Endothelial cell of umbilical vein (primary cell): ENCODE data around the gene SPAG5. TPM values are rescaled to one million over a fixed set of nuclear protein-coding genes. Genes with fewer than 3 reads are reported as not detected.

Source experiments
- BruUV-seq: library from RNA; stranded (reverse); fragments of 400-500 nt; replicated peaks from 2 replicates; lab custom pipeline; 2021; lab: Mats Ljungman, UMichigan
- CTCF ChIA-PET: fragments of 300-600, 350-600 bp; sonication (Branson Sonifier 250); formaldehyde crosslinking; loops from one replicate; lab custom pipeline; 2021; ENCODE audit warnings: antibody characterized with exemption, inconsistent platforms; lab: Charles Lee
- POLR2A ChIA-PET: fragments of 300-600, 350-600 bp; sonication (Branson Sonifier 250); formaldehyde crosslinking; loops from one replicate; lab custom pipeline; 2021; ENCODE audit warnings: antibody characterized with exemption, inconsistent platforms; lab: Charles Lee
- DNase-seq: peaks from one replicate; pipeline ENCODE4 v3.0.0-alpha.2; 2011; ENCODE audit warnings: low read depth, low spot score
- FAIRE-seq: peaks from 2 replicates; lab custom pipeline; 2011; peaks lifted over from hg19 to GRCh38; lab: Jason Lieb, UNC
- H2AFZ ChIP-seq: 2 replicates; pipeline ENCODE4 v1.6.0; 2012; ENCODE audit warnings: low read depth, low read length, control low read depth, inconsistent platforms
- H3K27ac ChIP-seq: 2 replicates; pipeline ENCODE4 v1.5.1; 2011; ENCODE audit warnings: low read depth, mild to moderate bottlenecking, control low read depth, low read length, moderate library complexity; ENCODE audit not compliant: insufficient read depth
- H3K27me3 ChIP-seq, 2 experiments: 2 replicates each; pipeline versions ENCODE4 v1.6.0 to v1.6.1; 2011; ENCODE audit warnings: low read length in 2 of 2, mixed read lengths in 1 of 2; ENCODE audit not compliant: control insufficient read depth in 2 of 2, insufficient read depth in 2 of 2
- H3K36me3 ChIP-seq, 2 experiments: 2 replicates in 1 of 2; 3 replicates in 1 of 2; pipeline ENCODE4 v1.5.1; 2011; ENCODE audit warnings: low read length in 2 of 2, mild to moderate bottlenecking in 1 of 2, moderate library complexity in 1 of 2; ENCODE audit not compliant: control insufficient read depth in 2 of 2, insufficient read depth in 2 of 2; ENCODE audit errors: extremely low read depth in 1 of 2
- H3K4me1 ChIP-seq: 3 replicates; pipeline ENCODE4 v1.5.1; 2011; ENCODE audit warnings: mild to moderate bottlenecking, low read length; ENCODE audit not compliant: control insufficient read depth, insufficient read depth; ENCODE audit errors: extremely low read depth
- H3K4me2 ChIP-seq: 2 replicates; pipeline ENCODE4 v1.6.1; 2011; ENCODE audit warnings: low read length, control low read depth, mixed read lengths; ENCODE audit not compliant: insufficient read depth
- H3K4me3 ChIP-seq, 3 experiments: fragments of 200-600 bp in 1 of 3; sonication (generic), shearing (Covaris generic) in 1 of 3; replicated peaks in 1 of 3; 2 replicates each; pipeline ENCODE4 v1.5.1; 2011 to 2016; ENCODE audit warnings: control low read depth in 3 of 3, low read length in 3 of 3, mild to moderate bottlenecking in 2 of 3, inconsistent platforms in 1 of 3, low read depth in 1 of 3, moderate library complexity in 1 of 3; ENCODE audit not compliant: insufficient read depth in 1 of 3
- H3K79me2 ChIP-seq: 2 replicates; pipeline ENCODE4 v1.6.0; 2012; ENCODE audit warnings: low read length, inconsistent platforms; ENCODE audit not compliant: control insufficient read depth, insufficient read depth
- H3K9ac ChIP-seq: replicated peaks from 2 replicates; pipeline ENCODE3; 2011; ENCODE audit warnings: low read length, control low read depth; ENCODE audit not compliant: insufficient read depth; ENCODE audit errors: extremely low read depth
- H3K9me1 ChIP-seq: replicated peaks from 3 replicates; pipeline ENCODE4 v1.6.0; 2011; ENCODE audit warnings: mild to moderate bottlenecking, low read length; ENCODE audit not compliant: control insufficient read depth, insufficient read depth; ENCODE audit errors: extremely low read depth
- H3K9me3 ChIP-seq: replicated peaks from 2 replicates; pipeline ENCODE4 v1.5.1; 2012; ENCODE audit warnings: low read length, inconsistent platforms; ENCODE audit not compliant: control insufficient read depth, insufficient read depth
- H4K20me1 ChIP-seq: replicated peaks from 2 replicates; pipeline ENCODE3; 2011; ENCODE audit warnings: mild to moderate bottlenecking, low read length; ENCODE audit not compliant: control insufficient read depth, insufficient read depth; ENCODE audit errors: extremely low read depth
- CTCF ChIP-seq, 2 donors: IDR thresholded peaks; 1 replicate in 1 of 2; 2 replicates in 1 of 2; pipeline ENCODE4 v1.5.1; 2011; ENCODE audit warnings: low read length in 2 of 2, mild to moderate bottlenecking in 2 of 2, moderate library complexity in 2 of 2, control low read depth in 1 of 2, inconsistent platforms in 1 of 2, low read depth in 1 of 2; ENCODE audit not compliant: insufficient read depth in 1 of 2; ENCODE audit errors: extremely low read depth in 1 of 2
- FOS ChIP-seq: IDR thresholded peaks from 2 replicates; pipeline ENCODE4 v1.6.1; 2011; ENCODE audit warnings: mild to moderate bottlenecking, low read length, moderate library complexity, borderline replicate concordance; ENCODE audit not compliant: insufficient read depth
- GATA2 ChIP-seq: IDR thresholded peaks from 2 replicates; pipeline ENCODE4 v1.7.0; 2011; ENCODE audit warnings: low read depth, mild to moderate bottlenecking, moderate library complexity, mixed read lengths, low read length; ENCODE audit not compliant: insufficient read length, insufficient read depth
- JUN ChIP-seq: IDR thresholded peaks from 2 replicates; pipeline ENCODE4 v1.6.1; 2011; ENCODE audit warnings: borderline replicate concordance, low read depth; ENCODE audit not compliant: insufficient read length, insufficient read depth
- MYC ChIP-seq: IDR thresholded peaks from one replicate; pipeline ENCODE4 v1.6.1; 2011; ENCODE audit warnings: mild to moderate bottlenecking, low read depth, low read length
- POLR2A ChIP-seq: IDR thresholded peaks from 2 replicates; pipeline ENCODE4 v1.6.1; 2012; ENCODE audit warnings: low read depth, mild to moderate bottlenecking, control low read depth, low read length
- POLR2AphosphoS5 ChIP-seq: IDR thresholded peaks from 2 replicates; pipeline ENCODE4 v1.6.1; 2012; ENCODE audit warnings: low read depth, mild to moderate bottlenecking, control low read depth, low read length, moderate library complexity; ENCODE audit not compliant: insufficient read depth
- dilution Hi-C: fragments of 300-500 bp; cut with MboI; formaldehyde crosslinking; loops from one replicate; pipeline ENCODE4 v1.15.0; 2019; ENCODE audit warnings: low sequenced_read_pairs; ENCODE audit not compliant: extremely low pct_ligation_motif_present
- intact Hi-C: fragments of 100-400 bp; cut with micrococcal nuclease; formaldehyde crosslinking; loops from one replicate; pipeline ENCODE4 v1.10.0; 2022
- polyA plus RNA-seq, 4 experiments: library from polyadenylated mRNA; depleted of rRNA in 3 of 4; stranded (reverse) in 3 of 4; unstranded in 1 of 4; fragments of >200 nt; gene quantifications; 2 replicates each; pipeline versions ENCODE4 v1.2.1 to v1.2.3, GENCODE V29; 2011 to 2012; ENCODE audit warnings: missing spikeins in 1 of 4
- total RNA-seq: library from RNA; stranded (reverse); gene quantifications from 2 replicates; pipeline ENCODE4 v1.2.3, GENCODE V29; 2021

Gene SPAG5
- total and polyA plus RNA-seq, 2 donors (not counting 3 experiments of a cell fraction or from before 2014, with no cell fraction given): 31.7 to 85.4 TPM

- no peak for TF ChIP-seq POLR2AphosphoS5
- TF ChIP-seq FOS: no peak
- peak; percentile 14 for TF ChIP-seq POLR2A
- peak; percentile 56 to 79 for TF ChIP-seq CTCF (IDR thresholded peaks at IDR 0.05; ENCODE audit: extremely low read depth in 1 of 2, insufficient read depth in 1 of 2, low read depth in 1 of 2, low read length in 2 of 2)
- no peak for TF ChIP-seq GATA2
- no peak for TF ChIP-seq JUN
- no peak for TF ChIP-seq MYC
- ChIA-PET POLR2A (no interaction called here), CTCF (interaction anchor here (0.6 to 4.9 kb wide), 16 partner anchors 9 to 127 kb away, joined by 3 to 64 read pairs (median 5); partner anchors contain the start of genes ALDOC and PIGS)
- Histone ChIP-seq H3K27me3 (no peaks in the 10 kb centered on the region), H3K27ac (no peak overlapping the region), H3K36me3 (peaks cover 23 to 26% of the 10 kb centered on the region in 2 experiments), H3K4me2 (no peak overlapping the region), H3K4me3 (no peak overlapping the region), H3K9me1 (no peaks in the 10 kb centered on the region), H3K9ac (no peak overlapping the region), H3K9me3 (no peaks in the 10 kb centered on the region), H2AFZ (no peak overlapping the region), H3K4me1 (peaks cover 7% of the 10 kb centered on the region), H3K79me2 (no peaks in the 10 kb centered on the region), H4K20me1 (no peaks in the 10 kb centered on the region)
- dilution Hi-C loops: no loop called here
- no TSS peak for BruUV-seq
- DNase-seq: peak; percentile 43
- FAIRE-seq: peak; percentile 63
- intact Hi-C loops: loop anchor here (1.0 kb wide), 1 partner anchor 65 kb away; no protein-coding TSS in a partner anchor
These were observed 14.4 kb upstream of the SPAG5 start for GRCh38 chr17:28612936-28613872.
